ENCODE measurements around the gene SPAG9. TPM values are rescaled to one million over a fixed set of nuclear protein-coding genes. Genes with fewer than 3 reads are reported as not detected.
"Not testable (repeated sequence)": the region's sequence is repeated elsewhere in the genome, so short reads cannot be mapped to it uniquely, and the experiment has no call there.

The SPAG9 gene
- total RNA-seq, 1 donor from 2014 or later: 72.9 TPM

- no peak for DNase-seq (ENCODE audit: low spot score in 2 of 2, unreplicated experiment in 2 of 2)
- H3K27ac Mint-ChIP-seq: peak overlapping the region; percentile 98
- TF ChIP-seq CTCF (IDR thresholded peaks at IDR 0.05; ENCODE audit: unreplicated experiment): no peak
- peaks cover 40% of the 10 kb centered on the region for H3K4me1 Mint-ChIP-seq
- H3K9me3 Mint-ChIP-seq: no peaks in the 10 kb centered on the region
- peak overlapping the region; percentile 95 for H3K4me3 Mint-ChIP-seq
- no peaks in the 10 kb centered on the region for H3K27me3 Mint-ChIP-seq (ENCODE audit: low read depth)
- H3K36me3 Mint-ChIP-seq: no peaks in the 10 kb centered on the region
Measured at GRCh38 chr17:51120357-51120738, 320 bp downstream of the SPAG9 start.

GRCh38 chr17:51119415-51120356, 982 bp downstream of the SPAG9 start:
- DNase-seq (ENCODE audit: low spot score in 2 of 2, unreplicated experiment in 2 of 2): peak; percentile 20 to 60
- no peak for TF ChIP-seq CTCF (IDR thresholded peaks at IDR 0.05; ENCODE audit: unreplicated experiment)
- Mint-ChIP-seq H3K27me3 (ENCODE audit: low read depth) (no peaks in the 10 kb centered on the region), H3K27ac (peak overlapping the region; percentile 98), H3K9me3 (no peaks in the 10 kb centered on the region), H3K4me3 (peak overlapping the region; percentile 95), H3K36me3 (no peaks in the 10 kb centered on the region), H3K4me1 (peaks cover 40% of the 10 kb centered on the region)

GRCh38 chr17:51118330-51119195, 2.1 kb downstream of the SPAG9 start:
- H3K4me1 Mint-ChIP-seq: peaks cover 40% of the 10 kb centered on the region
- no peaks in the 10 kb centered on the region for H3K36me3 Mint-ChIP-seq
- no peak for DNase-seq (ENCODE audit: low spot score in 2 of 2, unreplicated experiment in 2 of 2)
- H3K4me3 Mint-ChIP-seq: peak overlapping the region; percentile 33
- peak overlapping the region; percentile 53 for H3K27ac Mint-ChIP-seq
- TF ChIP-seq CTCF (IDR thresholded peaks at IDR 0.05; ENCODE audit: unreplicated experiment): no peak
- H3K9me3 Mint-ChIP-seq: no peaks in the 10 kb centered on the region
- H3K27me3 Mint-ChIP-seq (ENCODE audit: low read depth): no peaks in the 10 kb centered on the region

GRCh38 chr17:51115179-51115578, 5.5 kb downstream of the SPAG9 start:
- Mint-ChIP-seq H3K9me3 (no peaks in the 10 kb centered on the region), H3K27ac (no peak overlapping the region), H3K4me3 (no peak overlapping the region), H3K4me1 (peaks cover 24% of the 10 kb centered on the region), H3K36me3 (no peaks in the 10 kb centered on the region), H3K27me3 (ENCODE audit: low read depth) (no peaks in the 10 kb centered on the region)
- DNase-seq (ENCODE audit: low spot score in 2 of 2, unreplicated experiment in 2 of 2): no peak
- TF ChIP-seq CTCF (IDR thresholded peaks at IDR 0.05; ENCODE audit: unreplicated experiment): no peak

GRCh38 chr17:51112303-51113222, 8.1 kb downstream of the SPAG9 start:
- not testable (repeated sequence) for H3K36me3 Mint-ChIP-seq; H3K4me3 Mint-ChIP-seq; H3K27ac Mint-ChIP-seq; H3K27me3 Mint-ChIP-seq (ENCODE audit: low read depth); H3K9me3 Mint-ChIP-seq; DNase-seq (ENCODE audit: low spot score in 2 of 2, unreplicated experiment in 2 of 2); H3K4me1 Mint-ChIP-seq

Measured in mesothelial cell of epicardium (in vitro differentiated cells).